ENCODE results near the gene KATNB1.

DNA sequence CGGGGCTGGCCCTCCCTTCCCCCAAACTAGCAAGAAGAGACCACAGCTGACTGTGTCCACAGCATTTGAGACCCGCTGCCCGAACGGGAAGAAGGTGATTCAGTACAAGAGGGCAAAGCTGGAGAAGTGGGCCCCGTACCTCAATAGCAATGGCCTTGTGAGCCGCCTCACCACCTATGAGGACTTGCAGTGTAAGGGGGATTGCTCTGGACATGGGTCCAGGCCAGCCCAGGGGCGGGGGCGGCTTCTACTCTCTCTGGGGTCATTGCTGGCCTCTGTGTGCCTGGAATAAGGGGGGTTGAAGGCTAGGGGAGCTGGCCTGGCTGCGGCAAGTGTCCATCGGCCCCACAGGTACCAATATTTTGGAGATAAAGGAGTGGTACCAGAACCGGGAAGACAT lies 12.9 kb upstream of the KATNB1 start:
- TF ChIP-seq, protein P1, sequence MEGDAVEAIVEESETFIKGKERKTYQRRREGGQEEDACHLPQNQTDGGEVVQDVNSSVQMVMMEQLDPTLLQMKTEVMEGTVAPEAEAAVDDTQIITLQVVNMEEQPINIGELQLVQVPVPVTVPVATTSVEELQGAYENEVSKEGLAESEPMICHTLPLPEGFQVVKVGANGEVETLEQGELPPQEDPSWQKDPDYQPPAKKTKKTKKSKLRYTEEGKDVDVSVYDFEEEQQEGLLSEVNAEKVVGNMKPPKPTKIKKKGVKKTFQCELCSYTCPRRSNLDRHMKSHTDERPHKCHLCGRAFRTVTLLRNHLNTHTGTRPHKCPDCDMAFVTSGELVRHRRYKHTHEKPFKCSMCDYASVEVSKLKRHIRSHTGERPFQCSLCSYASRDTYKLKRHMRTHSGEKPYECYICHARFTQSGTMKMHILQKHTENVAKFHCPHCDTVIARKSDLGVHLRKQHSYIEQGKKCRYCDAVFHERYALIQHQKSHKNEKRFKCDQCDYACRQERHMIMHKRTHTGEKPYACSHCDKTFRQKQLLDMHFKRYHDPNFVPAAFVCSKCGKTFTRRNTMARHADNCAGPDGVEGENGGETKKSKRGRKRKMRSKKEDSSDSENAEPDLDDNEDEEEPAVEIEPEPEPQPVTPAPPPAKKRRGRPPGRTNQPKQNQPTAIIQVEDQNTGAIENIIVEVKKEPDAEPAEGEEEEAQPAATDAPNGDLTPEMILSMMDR (IDR thresholded peaks at IDR 0.05; ENCODE audit: control extremely low read depth in 1 of 3, insufficient read depth in 1 of 3, low read depth in 1 of 3, low read length in 3 of 3) = no peak
- TF ChIP-seq EP300 (IDR thresholded peaks at IDR 0.05; ENCODE audit: borderline replicate concordance in 1 of 2, low read depth in 2 of 2, low read length in 2 of 2) = no peak
- no peak for TF ChIP-seq JUND (IDR thresholded peaks at IDR 0.05; ENCODE audit: low read length)
- TF ChIP-seq POLR2AphosphoS5 (IDR thresholded peaks at IDR 0.05; ENCODE audit: low read depth, low read length) = no peak
- TF ChIP-seq POU5F1 (IDR thresholded peaks at IDR 0.05; ENCODE audit: low read depth, low read length) = no peak
- no peak for TF ChIP-seq EZH2 (IDR thresholded peaks at IDR 0.05; ENCODE audit: low read depth, low read length, severe bottlenecking)
- TF ChIP-seq PHF8 (conservative IDR thresholded peaks at IDR 0.05; ENCODE audit: low read depth, low read length) = no peak
- TF ChIP-seq POLR2A (IDR thresholded peaks at IDR 0.05; ENCODE audit: control extremely low read depth in 1 of 2, low read depth in 2 of 2, low read length in 2 of 2) = no peak

All from H1 (cell line).